Measurements from ENCODE around the gene CD38. TPM values are rescaled to one million over a fixed set of nuclear protein-coding genes. Genes with fewer than 3 reads are reported as not detected.

CD38 gene
- total RNA-seq, 1 donor from 2014 or later, result 0.15 TPM

DNA sequence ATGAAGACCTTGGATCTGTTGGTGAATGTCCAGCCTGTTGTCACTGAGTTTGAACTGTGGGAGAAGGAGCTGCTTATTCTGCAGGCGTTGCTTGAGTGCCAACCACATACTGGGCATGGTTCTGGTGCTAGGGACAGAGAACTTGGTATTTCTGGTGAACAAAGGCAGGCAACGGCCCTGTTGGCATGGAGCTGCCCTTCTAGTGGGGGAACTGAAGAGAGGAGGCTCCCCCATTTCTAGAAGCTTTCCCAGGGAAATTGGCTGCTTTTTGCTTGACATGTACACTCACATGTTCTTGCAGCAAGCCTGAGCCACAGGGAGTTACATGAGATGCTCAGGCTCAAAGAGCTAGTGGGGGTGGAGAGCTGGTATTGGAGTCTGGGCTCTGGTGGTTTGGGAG lies 8.9 kb upstream of the CD38 start:
- Mint-ChIP-seq H3K36me3 (ENCODE audit: low read depth, unreplicated experiment) (no peaks in the 10 kb centered on the region), H3K27ac (ENCODE audit: unreplicated experiment) (no peak overlapping the region), H3K27me3 (ENCODE audit: unreplicated experiment) (peaks cover 5% of the 10 kb centered on the region), H3K4me3 (ENCODE audit: unreplicated experiment) (no peak overlapping the region), H3K4me1 (ENCODE audit: unreplicated experiment) (peaks cover 13% of the 10 kb centered on the region), H3K9me3 (ENCODE audit: unreplicated experiment) (no peaks in the 10 kb centered on the region)
- no peak for DNase-seq (ENCODE audit: low spot score)
- TF ChIP-seq, protein P1, sequence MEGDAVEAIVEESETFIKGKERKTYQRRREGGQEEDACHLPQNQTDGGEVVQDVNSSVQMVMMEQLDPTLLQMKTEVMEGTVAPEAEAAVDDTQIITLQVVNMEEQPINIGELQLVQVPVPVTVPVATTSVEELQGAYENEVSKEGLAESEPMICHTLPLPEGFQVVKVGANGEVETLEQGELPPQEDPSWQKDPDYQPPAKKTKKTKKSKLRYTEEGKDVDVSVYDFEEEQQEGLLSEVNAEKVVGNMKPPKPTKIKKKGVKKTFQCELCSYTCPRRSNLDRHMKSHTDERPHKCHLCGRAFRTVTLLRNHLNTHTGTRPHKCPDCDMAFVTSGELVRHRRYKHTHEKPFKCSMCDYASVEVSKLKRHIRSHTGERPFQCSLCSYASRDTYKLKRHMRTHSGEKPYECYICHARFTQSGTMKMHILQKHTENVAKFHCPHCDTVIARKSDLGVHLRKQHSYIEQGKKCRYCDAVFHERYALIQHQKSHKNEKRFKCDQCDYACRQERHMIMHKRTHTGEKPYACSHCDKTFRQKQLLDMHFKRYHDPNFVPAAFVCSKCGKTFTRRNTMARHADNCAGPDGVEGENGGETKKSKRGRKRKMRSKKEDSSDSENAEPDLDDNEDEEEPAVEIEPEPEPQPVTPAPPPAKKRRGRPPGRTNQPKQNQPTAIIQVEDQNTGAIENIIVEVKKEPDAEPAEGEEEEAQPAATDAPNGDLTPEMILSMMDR (IDR thresholded peaks at IDR 0.05; ENCODE audit: unreplicated experiment), result no peak

- no peak for DNase-seq (ENCODE audit: low spot score)
- H3K4me3 Mint-ChIP-seq (ENCODE audit: unreplicated experiment), result no peak overlapping the region
- H3K9me3 Mint-ChIP-seq (ENCODE audit: unreplicated experiment), result no peaks in the 10 kb centered on the region
- H3K36me3 Mint-ChIP-seq (ENCODE audit: low read depth, unreplicated experiment), result no peaks in the 10 kb centered on the region
- TF ChIP-seq, protein P1 (IDR thresholded peaks at IDR 0.05; ENCODE audit: unreplicated experiment), result no peak
- peaks cover 4% of the 10 kb centered on the region for H3K27me3 Mint-ChIP-seq (ENCODE audit: unreplicated experiment)
- no peak overlapping the region for H3K27ac Mint-ChIP-seq (ENCODE audit: unreplicated experiment)
- H3K4me1 Mint-ChIP-seq (ENCODE audit: unreplicated experiment), result no peaks in the 10 kb centered on the region
Measured at GRCh38 chr4:15771216-15772058, 6.7 kb upstream of the CD38 start.

GRCh38 chr4:15774020-15774420 lies 4.1 kb upstream of the CD38 start:
- TF ChIP-seq, protein P1 (IDR thresholded peaks at IDR 0.05; ENCODE audit: unreplicated experiment), result no peak
- Mint-ChIP-seq H3K27ac (ENCODE audit: unreplicated experiment) (no peak overlapping the region), H3K4me1 (ENCODE audit: unreplicated experiment) (no peaks in the 10 kb centered on the region), H3K36me3 (ENCODE audit: low read depth, unreplicated experiment) (no peaks in the 10 kb centered on the region), H3K27me3 (ENCODE audit: unreplicated experiment) (peaks cover 9% of the 10 kb centered on the region), H3K4me3 (ENCODE audit: unreplicated experiment) (no peak overlapping the region), H3K9me3 (ENCODE audit: unreplicated experiment) (no peaks in the 10 kb centered on the region)
- DNase-seq (ENCODE audit: low spot score), result no peak

DNA sequence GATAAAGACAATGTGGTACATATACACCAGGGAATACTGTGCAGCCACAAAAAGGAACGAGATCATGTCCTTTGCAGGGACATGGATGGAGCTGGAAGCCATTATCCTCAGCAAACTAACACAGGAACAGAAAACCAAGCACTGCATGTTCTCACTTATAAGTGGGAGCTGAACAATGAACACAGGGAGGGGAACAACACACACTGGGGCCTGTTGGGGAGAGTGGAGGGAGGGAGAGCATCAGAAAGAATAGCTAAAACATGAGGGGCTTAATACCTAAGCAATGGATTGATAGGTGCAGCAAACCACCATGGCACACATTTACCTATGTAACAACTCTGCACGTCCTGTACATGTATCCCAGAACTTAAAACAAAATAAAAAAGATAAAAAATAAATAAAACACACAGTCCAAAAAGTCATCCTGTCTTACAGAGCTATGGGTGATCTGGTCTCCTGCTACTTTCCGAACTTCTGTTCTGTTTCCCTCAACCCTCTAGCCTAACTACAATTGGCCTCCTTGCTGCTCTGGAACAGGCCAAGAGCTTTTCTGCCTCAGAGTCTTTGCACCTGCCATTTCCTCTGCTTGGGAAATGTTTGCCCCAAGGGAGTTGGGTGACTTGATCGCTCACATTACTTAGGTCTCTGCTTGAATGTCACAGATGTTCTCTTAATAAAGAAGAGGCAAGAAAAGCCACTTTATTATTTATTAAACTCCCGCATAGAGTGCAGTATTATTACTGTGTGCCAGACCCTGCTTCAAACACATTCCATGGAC lies 1.1 kb upstream of the CD38 start:
- no peak overlapping the region for H3K27ac Mint-ChIP-seq (ENCODE audit: unreplicated experiment)
- H3K9me3 Mint-ChIP-seq (ENCODE audit: unreplicated experiment), result no peaks in the 10 kb centered on the region
- DNase-seq (ENCODE audit: low spot score), result no peak
- no peaks in the 10 kb centered on the region for H3K36me3 Mint-ChIP-seq (ENCODE audit: low read depth, unreplicated experiment)
- H3K4me3 Mint-ChIP-seq (ENCODE audit: unreplicated experiment), result peak overlapping the region; percentile 7
- TF ChIP-seq, protein P1 (IDR thresholded peaks at IDR 0.05; ENCODE audit: unreplicated experiment), result no peak
- H3K4me1 Mint-ChIP-seq (ENCODE audit: unreplicated experiment), result peaks cover 5% of the 10 kb centered on the region
- peaks cover 13% of the 10 kb centered on the region for H3K27me3 Mint-ChIP-seq (ENCODE audit: unreplicated experiment)

Data from endothelial cell (in vitro differentiated cells).